Astrocyte (in vitro differentiated cells and primary cell): ENCODE results near the gene TEX29. TPM values are rescaled to one million over a fixed set of nuclear protein-coding genes. Genes with fewer than 3 reads are reported as not detected.

Source experiments
- DNase-seq: peaks from one replicate; pipeline ENCODE4 v3.0.0-alpha.2; 2010; ENCODE audit warnings: low read depth
- FAIRE-seq: peaks from 2 replicates; lab custom pipeline; 2011; peaks lifted over from hg19 to GRCh38; lab: Jason Lieb, UNC
- H2AFZ ChIP-seq: 2 replicates; pipeline ENCODE4 v1.6.0; 2012; ENCODE audit warnings: low read depth, low read length, inconsistent platforms
- H3K27ac ChIP-seq: 2 replicates; pipeline ENCODE4 v1.5.1; 2011; ENCODE audit warnings: low read depth, low read length, inconsistent platforms
- H3K27me3 ChIP-seq: 2 replicates; pipeline ENCODE4 v1.6.0; 2011; ENCODE audit warnings: low read length, inconsistent platforms; ENCODE audit not compliant: insufficient read depth
- H3K36me3 ChIP-seq: 2 replicates; pipeline ENCODE4 v1.5.1; 2011; ENCODE audit warnings: low read length, inconsistent platforms; ENCODE audit not compliant: insufficient read depth
- H3K4me1 ChIP-seq: 2 replicates; pipeline ENCODE4 v1.5.1; 2011; ENCODE audit warnings: low read length, inconsistent platforms; ENCODE audit not compliant: insufficient read depth
- H3K4me2 ChIP-seq: 2 replicates; pipeline ENCODE4 v1.6.0; 2012; ENCODE audit warnings: low read length, inconsistent platforms
- H3K4me3 ChIP-seq: 2 replicates; pipeline ENCODE4 v1.5.1; 2011; ENCODE audit warnings: low read depth, mild to moderate bottlenecking, low read length, inconsistent platforms; ENCODE audit not compliant: insufficient read depth
- H3K79me2 ChIP-seq: 2 replicates; pipeline ENCODE4 v1.6.0; 2012; ENCODE audit warnings: mild to moderate bottlenecking, low read length, inconsistent platforms; ENCODE audit not compliant: insufficient read depth
- H3K9ac ChIP-seq: 2 replicates; pipeline ENCODE4 v1.6.0; 2012; ENCODE audit warnings: mild to moderate bottlenecking, low read length, inconsistent platforms
- H3K9me3 ChIP-seq: 2 replicates; pipeline ENCODE4 v1.5.1; 2012; ENCODE audit warnings: low read depth, mild to moderate bottlenecking, low read length, inconsistent platforms; ENCODE audit not compliant: insufficient read depth
- H4K20me1 ChIP-seq: 2 replicates; pipeline ENCODE4 v1.6.0; 2012; ENCODE audit warnings: low read length, inconsistent platforms; ENCODE audit not compliant: insufficient read depth
- H3K27ac Mint-ChIP-seq: one replicate; pipeline ENCODE4 v1.8.0; 2021; ENCODE audit warnings: mild to moderate bottlenecking, mixed read lengths; ENCODE audit not compliant: unreplicated experiment
- H3K27me3 Mint-ChIP-seq: one replicate; pipeline ENCODE4 v1.8.0; 2021; ENCODE audit warnings: low read depth, mixed read lengths; ENCODE audit not compliant: unreplicated experiment
- H3K36me3 Mint-ChIP-seq: one replicate; pipeline ENCODE4 v1.8.0; 2021; ENCODE audit warnings: low read depth, mixed read lengths; ENCODE audit not compliant: unreplicated experiment
- H3K4me1 Mint-ChIP-seq: one replicate; pipeline ENCODE4 v1.8.0; 2021; ENCODE audit warnings: low read depth, mixed read lengths; ENCODE audit not compliant: unreplicated experiment
- H3K4me3 Mint-ChIP-seq: one replicate; pipeline ENCODE4 v1.8.0; 2021; ENCODE audit warnings: mild to moderate bottlenecking, moderate library complexity, mixed read lengths; ENCODE audit not compliant: unreplicated experiment
- H3K9me3 Mint-ChIP-seq: one replicate; pipeline ENCODE4 v1.8.0; 2021; ENCODE audit warnings: mild to moderate bottlenecking, mixed read lengths; ENCODE audit not compliant: unreplicated experiment
- CTCF ChIP-seq: IDR thresholded peaks from 2 replicates; pipeline ENCODE4 v1.5.1; 2011; ENCODE audit warnings: low read depth, mild to moderate bottlenecking, inconsistent platforms, low read length, moderate library complexity; ENCODE audit not compliant: insufficient read depth
- EZH2 ChIP-seq: IDR thresholded peaks from 2 replicates; pipeline ENCODE4 v1.6.1; 2012; ENCODE audit warnings: mild to moderate bottlenecking, low read length, inconsistent platforms; ENCODE audit not compliant: insufficient read depth
- total RNA-seq: library from RNA; stranded (reverse); gene quantifications from 2 replicates; pipeline ENCODE4 v1.2.1, GENCODE V29; 2021

The TEX29 gene
- total RNA-seq, 1 donor from 2014 or later = 0.43 TPM

GRCh38 chr13:111356795-111357194, 36.4 kb downstream of the TEX29 start:
- Histone ChIP-seq H3K27ac (no peak overlapping the region), H3K4me2 (no peak overlapping the region), H3K9me3 (peaks cover 2% of the 10 kb centered on the region), H3K36me3 (no peaks in the 10 kb centered on the region), H3K27me3 (no peaks in the 10 kb centered on the region), H3K79me2 (no peaks in the 10 kb centered on the region), H3K9ac (no peak overlapping the region), H2AFZ (no peak overlapping the region), H3K4me3 (no peak overlapping the region), H3K4me1 (no peaks in the 10 kb centered on the region), H4K20me1 (no peaks in the 10 kb centered on the region)
- no peaks in the 10 kb centered on the region for H3K36me3 Mint-ChIP-seq
- no peak overlapping the region for H3K27ac Mint-ChIP-seq
- no peak overlapping the region for H3K4me3 Mint-ChIP-seq
- no peak for TF ChIP-seq CTCF
- no peak for TF ChIP-seq EZH2
- no peak for FAIRE-seq
- peaks cover 1% of the 10 kb centered on the region for H3K4me1 Mint-ChIP-seq
- no peaks in the 10 kb centered on the region for H3K9me3 Mint-ChIP-seq
- H3K27me3 Mint-ChIP-seq = peaks cover 13% of the 10 kb centered on the region
- no peak for DNase-seq

GRCh38 chr13:111359237-111359915, 38.9 kb downstream of the TEX29 start:
- no peak overlapping the region for H3K27ac Mint-ChIP-seq
- Histone ChIP-seq H3K4me1 (no peaks in the 10 kb centered on the region), H3K36me3 (no peaks in the 10 kb centered on the region), H2AFZ (no peak overlapping the region), H3K79me2 (no peaks in the 10 kb centered on the region), H3K9me3 (peaks cover 2% of the 10 kb centered on the region), H3K27ac (no peak overlapping the region), H3K9ac (no peak overlapping the region), H3K27me3 (no peaks in the 10 kb centered on the region), H3K4me3 (no peak overlapping the region), H3K4me2 (no peak overlapping the region), H4K20me1 (no peaks in the 10 kb centered on the region)
- TF ChIP-seq EZH2 = no peak
- no peak for TF ChIP-seq CTCF
- H3K27me3 Mint-ChIP-seq = peaks cover 29% of the 10 kb centered on the region
- H3K4me3 Mint-ChIP-seq = no peak overlapping the region
- H3K4me1 Mint-ChIP-seq = peaks cover 1% of the 10 kb centered on the region
- FAIRE-seq (no peak), DNase-seq (no peak)
- no peaks in the 10 kb centered on the region for H3K9me3 Mint-ChIP-seq
- H3K36me3 Mint-ChIP-seq = no peaks in the 10 kb centered on the region

- H3K9ac ChIP-seq = no peak overlapping the region
- no peaks in the 10 kb centered on the region for H3K36me3 ChIP-seq
- Mint-ChIP-seq H3K36me3 (no peaks in the 10 kb centered on the region), H3K4me3 (no peak overlapping the region), H3K4me1 (peaks cover 1% of the 10 kb centered on the region), H3K9me3 (no peaks in the 10 kb centered on the region), H3K27ac (no peak overlapping the region), H3K27me3 (peaks cover 29% of the 10 kb centered on the region)
- no peak overlapping the region for H3K27ac ChIP-seq
- H2AFZ ChIP-seq = no peak overlapping the region
- DNase-seq (no peak), FAIRE-seq (no peak)
- no peak for TF ChIP-seq EZH2
- TF ChIP-seq CTCF = no peak
- no peaks in the 10 kb centered on the region for H3K27me3 ChIP-seq
- no peak overlapping the region for H3K4me2 ChIP-seq
- H3K9me3 ChIP-seq = peaks cover 2% of the 10 kb centered on the region
- H3K4me1 ChIP-seq = no peaks in the 10 kb centered on the region
- no peaks in the 10 kb centered on the region for H4K20me1 ChIP-seq
- no peaks in the 10 kb centered on the region for H3K79me2 ChIP-seq
- H3K4me3 ChIP-seq = no peak overlapping the region
These were observed 39.5 kb downstream of the TEX29 start for GRCh38 chr13:111359930-111360329.
